SK-N-SH (cell line): Measurements from ENCODE around the gene ZNF445. TPM values are rescaled to one million over a fixed set of nuclear protein-coding genes. Genes with fewer than 3 reads are reported as not detected.
"Not testable (repeated sequence)": the region's sequence is repeated elsewhere in the genome, so short reads cannot be mapped to it uniquely, and the experiment has no call there.

Source experiments
- CTCF ChIA-PET: fragments of 300-600, 350-600 bp; formaldehyde crosslinking; extraction: SDS; loops from one replicate; lab custom pipeline; 2021; lab: Yijun Ruan, JAX
- POLR2A ChIA-PET: fragments of 350-600 bp; sonication (Branson Sonifier 250); formaldehyde crosslinking; extraction: SDS; loops from one replicate; lab custom pipeline; 2020; ENCODE audit warnings: antibody characterized with exemption, inconsistent platforms; lab: Yijun Ruan, JAX
- DNase-seq: peaks from one replicate; pipeline ENCODE4 v3.0.0; 2012
- H2AFZ ChIP-seq: fragments of 200-600 bp; sonication (generic); 2 replicates; pipeline ENCODE4 v1.8.1; 2016; ENCODE audit warnings: antibody characterized with exemption, mild to moderate bottlenecking, low read depth
- H3F3A ChIP-seq: fragments of 200-600 bp; sonication (generic); replicated peaks from 2 replicates; pipeline ENCODE3; 2016; ENCODE audit warnings: antibody characterized with exemption, mild to moderate bottlenecking; ENCODE audit not compliant: insufficient read depth
- H3K27ac ChIP-seq, 2 experiments: fragments of 200-500 bp in 1 of 2; fragments of 200-600 bp in 1 of 2; sonication (Bioruptor generic) in 1 of 2; sonication (generic), shearing (Covaris generic) in 1 of 2; 2 replicates each; pipeline versions ENCODE4 v1.5.1 to v1.6.1; 2014 to 2016; ENCODE audit warnings: low read depth in 2 of 2, inconsistent platforms in 1 of 2, low read length in 1 of 2, mild to moderate bottlenecking in 1 of 2, mixed read lengths in 1 of 2
- H3K27me3 ChIP-seq: fragments of 200-600 bp; sonication (generic), shearing (Covaris generic); 2 replicates; pipeline ENCODE4 v1.6.1; 2016; ENCODE audit warnings: mixed run types; ENCODE audit not compliant: insufficient read depth
- H3K36me3 ChIP-seq, 2 experiments: fragments of 200-500 bp in 1 of 2; fragments of 200-600 bp in 1 of 2; sonication (Bioruptor generic) in 1 of 2; sonication (generic) in 1 of 2; replicated peaks in 1 of 2; 2 replicates each; pipeline versions ENCODE3 to v1.5.1; 2014 to 2016; ENCODE audit warnings: low read length in 1 of 2, mild to moderate bottlenecking in 1 of 2; ENCODE audit not compliant: insufficient read depth in 2 of 2, control insufficient read depth in 1 of 2
- H3K4me1 ChIP-seq, 2 experiments: fragments of 200-500 bp in 1 of 2; fragments of 200-600 bp in 1 of 2; sonication (Bioruptor generic) in 1 of 2; sonication (generic), shearing (Covaris generic) in 1 of 2; 2 replicates each; pipeline versions ENCODE4 v1.5.1 to v1.6.1; 2014 to 2016; ENCODE audit warnings: low read depth in 1 of 2, low read length in 1 of 2, mixed run types in 1 of 2; ENCODE audit not compliant: insufficient read depth in 2 of 2, control insufficient read depth in 1 of 2
- H3K4me2 ChIP-seq: fragments of 200-600 bp; sonication (generic), shearing (Covaris generic); 2 replicates; pipeline ENCODE4 v1.6.1; 2017; ENCODE audit warnings: mixed run types
- H3K4me3 ChIP-seq, 2 experiments: fragments of 200-500 bp in 1 of 2; fragments of 200-600 bp in 1 of 2; sonication (Bioruptor generic) in 1 of 2; sonication (generic), shearing (Covaris generic) in 1 of 2; 2 replicates each; pipeline versions ENCODE4 v1.5.1 to v1.8.1; 2014 to 2016; ENCODE audit warnings: low read depth in 2 of 2, inconsistent platforms in 1 of 2, low read length in 1 of 2, mild to moderate bottlenecking in 1 of 2, mixed read lengths in 1 of 2, moderate library complexity in 1 of 2
- H3K79me2 ChIP-seq: fragments of 200-600 bp; sonication (generic); 2 replicates; pipeline ENCODE4 v1.8.1; 2017; ENCODE audit warnings: mild to moderate bottlenecking; ENCODE audit not compliant: insufficient read depth
- H3K9ac ChIP-seq: fragments of 200-600 bp; sonication (generic); 2 replicates; pipeline ENCODE4 v1.6.1; 2017; ENCODE audit warnings: mixed run types
- H3K9me2 ChIP-seq: fragments of 200-600 bp; sonication (generic); 2 replicates; pipeline ENCODE4 v1.6.1; 2017; ENCODE audit warnings: mixed run types
- H3K9me3 ChIP-seq: fragments of 200-600 bp; sonication (generic); 2 replicates; pipeline ENCODE4 v1.6.1; 2017; ENCODE audit warnings: mixed run types, mild to moderate bottlenecking, moderate library complexity
- H4K20me1 ChIP-seq: fragments of 200-600 bp; sonication (generic); 2 replicates; pipeline ENCODE4 v1.6.1; 2017; ENCODE audit warnings: mild to moderate bottlenecking, mixed run types; ENCODE audit not compliant: insufficient read depth
- CHD2 ChIP-seq: fragments of 150-350 bp; IDR thresholded peaks from 2 replicates; pipeline ENCODE4 v1.6.1; 2018; ENCODE audit warnings: low read length; ENCODE audit not compliant: partially characterized antibody
- CTCF ChIP-seq: fragments of 200-600 bp; sonication (generic); IDR thresholded peaks from 2 replicates; pipeline ENCODE4 v1.6.1; 2017; ENCODE audit warnings: antibody characterized with exemption, mild to moderate bottlenecking, moderate library complexity
- ELF1 ChIP-seq: IDR thresholded peaks from 2 replicates; pipeline ENCODE4 v1.4.0; 2012
- NFIC ChIP-seq: IDR thresholded peaks from 2 replicates; pipeline ENCODE4 v1.4.0; 2012; ENCODE audit warnings: borderline replicate concordance
- RXRA ChIP-seq: IDR thresholded peaks from 2 replicates; pipeline ENCODE4 v1.4.0; 2012; ENCODE audit warnings: low read depth, mild to moderate bottlenecking, borderline replicate concordance
- SIN3A ChIP-seq: IDR thresholded peaks from 2 replicates; pipeline ENCODE4 v1.6.1; 2012; ENCODE audit warnings: low read depth, mild to moderate bottlenecking, low read length, moderate library complexity, borderline replicate concordance
- SMC3 ChIP-seq: IDR thresholded peaks from 2 replicates; pipeline ENCODE4 v1.6.1; 2012; ENCODE audit warnings: low read depth, low read length, improper control_type of control experiment
- TAF1 ChIP-seq: IDR thresholded peaks from 2 replicates; pipeline ENCODE4 v1.6.1; 2012; ENCODE audit warnings: low read depth, mild to moderate bottlenecking, low read length, moderate library complexity, borderline replicate concordance
- TEAD4 ChIP-seq: IDR thresholded peaks from 2 replicates; pipeline ENCODE4 v1.4.0; 2012; ENCODE audit warnings: mild to moderate bottlenecking, borderline replicate concordance; ENCODE audit not compliant: insufficient read depth
- USF2 ChIP-seq: fragments of 150-350 bp; IDR thresholded peaks from 2 replicates; pipeline ENCODE4 v1.6.1; 2017; ENCODE audit warnings: antibody characterized with exemption, low read length, low read depth, borderline replicate concordance
- WGBS: methylation state at CpG from one replicate; pipeline ENCODE4 v1.1.6; 2017; ENCODE audit warnings: low lambda C conversion rate; 5-methylcytosine and 5-hydroxymethylcytosine counted together
- polyA plus RNA-seq, 3 experiments: library from polyadenylated mRNA; depleted of rRNA; stranded (reverse); fragments of >200 nt; gene quantifications; 2 replicates each; pipeline ENCODE4 v1.2.3, GENCODE V29; 2012
- TF ChIP-seq, protein P1 (sequence below): IDR thresholded peaks from 2 replicates; pipeline ENCODE4 v1.6.1; 2012; ENCODE audit warnings: mild to moderate bottlenecking, low read depth, low read length, moderate library complexity
- TF ChIP-seq, protein P2 (sequence below): IDR thresholded peaks from 2 replicates; pipeline ENCODE4 v1.4.0; 2012; ENCODE audit warnings: low read depth, borderline replicate concordance

ZNF445 gene
- polyA plus RNA-seq, 1 of the 3 experiments (the other 2 are of a cell fraction): 2.2 TPM

GRCh38 chr3:44418549-44418948 is 58.9 kb downstream of the ZNF445 start:
- WGBS: 60% methylated on average over 2 of the region's 2 CpGs
- Histone ChIP-seq H3K27ac (no peak overlapping the region), H3F3A (no peaks in the 10 kb centered on the region), H3K9me3 (no peaks in the 10 kb centered on the region), H2AFZ (no peak overlapping the region), H3K4me3 (no peak overlapping the region), H3K4me1 (peaks cover 0 to 4% of the 10 kb centered on the region in 2 experiments; a peak in 1 of 4 replicates), H3K36me3 (no peaks in the 10 kb centered on the region), H3K79me2 (no peaks in the 10 kb centered on the region), H3K4me2 (no peak overlapping the region), H3K9me2 (no peaks in the 10 kb centered on the region), H4K20me1 (no peaks in the 10 kb centered on the region), H3K9ac (no peak overlapping the region), H3K27me3 (no peaks in the 10 kb centered on the region)
- DNase-seq: no peak
- CTCF ChIA-PET: interaction anchor here (1.6 kb wide), 1 partner anchor 11 kb away, joined by 3 read pairs; no protein-coding TSS in a partner anchor
- POLR2A ChIA-PET: no interaction called here
- peak; percentile 41 for TF ChIP-seq CTCF
- TF ChIP-seq SIN3A: no peak

GRCh38 chr3:44418118-44418517 is 59.4 kb downstream of the ZNF445 start:
- H3K9me3 ChIP-seq, H3K27me3 ChIP-seq, DNase-seq, H3K79me2 ChIP-seq, H3K4me3 ChIP-seq, H2AFZ ChIP-seq, H3K9me2 ChIP-seq, H3F3A ChIP-seq, H3K4me1 ChIP-seq, H3K36me3 ChIP-seq, H3K27ac ChIP-seq, H4K20me1 ChIP-seq, H3K4me2 ChIP-seq, H3K9ac ChIP-seq, POLR2A ChIA-PET: not testable (repeated sequence)
- 74% methylated on average over 4 of the region's 4 CpGs for WGBS
- CTCF ChIA-PET: interaction anchor here (1.6 kb wide), 1 partner anchor 11 kb away, joined by 3 read pairs; no protein-coding TSS in a partner anchor

GRCh38 chr3:44416031-44417030 is 61.1 kb downstream of the ZNF445 start:
- H3F3A ChIP-seq: no peaks in the 10 kb centered on the region
- H3K9me2 ChIP-seq: no peaks in the 10 kb centered on the region
- H3K4me2 ChIP-seq: no peak overlapping the region
- no peak for DNase-seq
- H3K27me3 ChIP-seq: no peaks in the 10 kb centered on the region
- 79% methylated on average over 6 of the region's 11 CpGs for WGBS
- POLR2A ChIA-PET: no interaction called here
- CTCF ChIA-PET: interaction anchor here (0.5 kb wide), 1 partner anchor 695 kb away, joined by 3 read pairs; no protein-coding TSS in a partner anchor
- no peak overlapping the region for H3K27ac ChIP-seq
- no peak overlapping the region for H2AFZ ChIP-seq
- no peak overlapping the region for H3K9ac ChIP-seq
- no peaks in the 10 kb centered on the region for H3K36me3 ChIP-seq
- H3K9me3 ChIP-seq: no peaks in the 10 kb centered on the region
- H3K79me2 ChIP-seq: no peaks in the 10 kb centered on the region
- no peak overlapping the region for H3K4me3 ChIP-seq
- H4K20me1 ChIP-seq: no peaks in the 10 kb centered on the region
- peaks cover 0 to 4% of the 10 kb centered on the region in 2 experiments; a peak in 1 of 4 replicates for H3K4me1 ChIP-seq
- TF ChIP-seq TEAD4 (no peak), SMC3 (no peak), TAF1 (no peak), USF2 (no peak), ELF1 (no peak), CHD2 (no peak), RXRA (no peak), NFIC (no peak)
- TF ChIP-seq, protein P1, sequence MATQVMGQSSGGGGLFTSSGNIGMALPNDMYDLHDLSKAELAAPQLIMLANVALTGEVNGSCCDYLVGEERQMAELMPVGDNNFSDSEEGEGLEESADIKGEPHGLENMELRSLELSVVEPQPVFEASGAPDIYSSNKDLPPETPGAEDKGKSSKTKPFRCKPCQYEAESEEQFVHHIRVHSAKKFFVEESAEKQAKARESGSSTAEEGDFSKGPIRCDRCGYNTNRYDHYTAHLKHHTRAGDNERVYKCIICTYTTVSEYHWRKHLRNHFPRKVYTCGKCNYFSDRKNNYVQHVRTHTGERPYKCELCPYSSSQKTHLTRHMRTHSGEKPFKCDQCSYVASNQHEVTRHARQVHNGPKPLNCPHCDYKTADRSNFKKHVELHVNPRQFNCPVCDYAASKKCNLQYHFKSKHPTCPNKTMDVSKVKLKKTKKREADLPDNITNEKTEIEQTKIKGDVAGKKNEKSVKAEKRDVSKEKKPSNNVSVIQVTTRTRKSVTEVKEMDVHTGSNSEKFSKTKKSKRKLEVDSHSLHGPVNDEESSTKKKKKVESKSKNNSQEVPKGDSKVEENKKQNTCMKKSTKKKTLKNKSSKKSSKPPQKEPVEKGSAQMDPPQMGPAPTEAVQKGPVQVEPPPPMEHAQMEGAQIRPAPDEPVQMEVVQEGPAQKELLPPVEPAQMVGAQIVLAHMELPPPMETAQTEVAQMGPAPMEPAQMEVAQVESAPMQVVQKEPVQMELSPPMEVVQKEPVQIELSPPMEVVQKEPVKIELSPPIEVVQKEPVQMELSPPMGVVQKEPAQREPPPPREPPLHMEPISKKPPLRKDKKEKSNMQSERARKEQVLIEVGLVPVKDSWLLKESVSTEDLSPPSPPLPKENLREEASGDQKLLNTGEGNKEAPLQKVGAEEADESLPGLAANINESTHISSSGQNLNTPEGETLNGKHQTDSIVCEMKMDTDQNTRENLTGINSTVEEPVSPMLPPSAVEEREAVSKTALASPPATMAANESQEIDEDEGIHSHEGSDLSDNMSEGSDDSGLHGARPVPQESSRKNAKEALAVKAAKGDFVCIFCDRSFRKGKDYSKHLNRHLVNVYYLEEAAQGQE: no peak
- TF ChIP-seq, protein P2, sequence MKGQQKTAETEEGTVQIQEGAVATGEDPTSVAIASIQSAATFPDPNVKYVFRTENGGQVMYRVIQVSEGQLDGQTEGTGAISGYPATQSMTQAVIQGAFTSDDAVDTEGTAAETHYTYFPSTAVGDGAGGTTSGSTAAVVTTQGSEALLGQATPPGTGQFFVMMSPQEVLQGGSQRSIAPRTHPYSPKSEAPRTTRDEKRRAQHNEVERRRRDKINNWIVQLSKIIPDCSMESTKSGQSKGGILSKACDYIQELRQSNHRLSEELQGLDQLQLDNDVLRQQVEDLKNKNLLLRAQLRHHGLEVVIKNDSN: no peak
